Upper lobe of left lung (tissue), 6 donors: ENCODE measurements around the gene SLC10A7. TPM values are rescaled to one million over a fixed set of nuclear protein-coding genes. Genes with fewer than 3 reads are reported as not detected.

Source experiments
- ATAC-seq, 2 donors: fragments of 200-7000 bp; cut with Tn5 transposase; one replicate each; pipeline ENCODE4 v1.9.1; 2022; ENCODE audit warnings: mild to moderate bottlenecking in 2 of 2, moderate library complexity in 2 of 2; ENCODE audit not compliant: low FRiP score in 2 of 2
- DNase-seq, 2 donors: peaks; one replicate each; pipeline ENCODE4 v3.0.0-alpha.2; 2019 to 2020
- H3K27ac ChIP-seq, 4 donors: fragments of 200-600 bp; sonication (generic); one replicate each; pipeline ENCODE4 v1.5.1; 2016 to 2019
- H3K27me3 ChIP-seq, 4 donors: fragments of 200-600 bp; sonication (generic); one replicate each; pipeline ENCODE4 v1.5.1; 2017 to 2019
- H3K36me3 ChIP-seq, 4 donors: fragments of 200-600 bp; sonication (generic); one replicate each; pipeline ENCODE4 v1.5.1; 2016 to 2019
- H3K4me1 ChIP-seq, 4 donors: fragments of 200-600 bp; sonication (generic); one replicate each; pipeline ENCODE4 v1.5.1; 2018 to 2019
- H3K4me3 ChIP-seq, 4 donors: fragments of 200-600 bp; sonication (generic); one replicate each; pipeline ENCODE4 v1.5.1; 2017 to 2019; ENCODE audit warnings: mild to moderate bottlenecking in 2 of 4, moderate library complexity in 1 of 4
- H3K9me3 ChIP-seq, 4 donors: fragments of 200-600 bp; sonication (generic); one replicate each; pipeline ENCODE4 v1.5.1; 2018 to 2019
- EP300 ChIP-seq, 4 donors: sonication (generic); formaldehyde crosslinking; IDR thresholded peaks; one replicate each; pipeline ENCODE4 v1.5.1; 2017; ENCODE audit warnings: antibody characterized with exemption in 4 of 4, control low read depth in 2 of 4
- POLR2A ChIP-seq, 4 donors: fragments of 450-650 bp; IDR thresholded peaks; one replicate each; pipeline ENCODE4 v1.5.1; 2016 to 2017; ENCODE audit warnings: antibody characterized with exemption in 4 of 4, mild to moderate bottlenecking in 2 of 4
- POLR2AphosphoS5 ChIP-seq, 2 donors: sonication (generic); formaldehyde crosslinking; IDR thresholded peaks; one replicate each; pipeline ENCODE4 v1.5.1; 2017; ENCODE audit warnings: antibody characterized with exemption in 2 of 2
- WGBS, 2 donors: methylation state at CpG; one replicate each; pipeline ENCODE4 v1.1.5; 2017 to 2018; 5-methylcytosine and 5-hydroxymethylcytosine counted together
- total RNA-seq, 6 donors: library from RNA; depleted of rRNA in 4 of 6; stranded (reverse); fragments of >200 nt in 4 of 6; gene quantifications; one replicate each; pipeline versions ENCODE4 v1.1.0 to v1.2.1, GENCODE V29; 2016 to 2021
- TF ChIP-seq, protein P1 (sequence below), 6 experiments: fragments of 450-650 bp in 4 of 6; fragments of 200-600 bp in 2 of 6; sonication (generic) in 2 of 6; IDR thresholded peaks; one replicate each; pipeline ENCODE4 v1.5.1; 2016 to 2019; ENCODE audit warnings: antibody characterized with exemption in 6 of 6
- donor health status: DM: no; HTN: no; CAD: no; lungs with moderate emphysema.
- donor health status: DM: no; HTN: yes; CAD: no; lungs with severe emphysema.

Gene SLC10A7
- total RNA-seq, 6 donors from 2014 or later, result 11.1 to 20.9 (median 14.1) TPM

DNA sequence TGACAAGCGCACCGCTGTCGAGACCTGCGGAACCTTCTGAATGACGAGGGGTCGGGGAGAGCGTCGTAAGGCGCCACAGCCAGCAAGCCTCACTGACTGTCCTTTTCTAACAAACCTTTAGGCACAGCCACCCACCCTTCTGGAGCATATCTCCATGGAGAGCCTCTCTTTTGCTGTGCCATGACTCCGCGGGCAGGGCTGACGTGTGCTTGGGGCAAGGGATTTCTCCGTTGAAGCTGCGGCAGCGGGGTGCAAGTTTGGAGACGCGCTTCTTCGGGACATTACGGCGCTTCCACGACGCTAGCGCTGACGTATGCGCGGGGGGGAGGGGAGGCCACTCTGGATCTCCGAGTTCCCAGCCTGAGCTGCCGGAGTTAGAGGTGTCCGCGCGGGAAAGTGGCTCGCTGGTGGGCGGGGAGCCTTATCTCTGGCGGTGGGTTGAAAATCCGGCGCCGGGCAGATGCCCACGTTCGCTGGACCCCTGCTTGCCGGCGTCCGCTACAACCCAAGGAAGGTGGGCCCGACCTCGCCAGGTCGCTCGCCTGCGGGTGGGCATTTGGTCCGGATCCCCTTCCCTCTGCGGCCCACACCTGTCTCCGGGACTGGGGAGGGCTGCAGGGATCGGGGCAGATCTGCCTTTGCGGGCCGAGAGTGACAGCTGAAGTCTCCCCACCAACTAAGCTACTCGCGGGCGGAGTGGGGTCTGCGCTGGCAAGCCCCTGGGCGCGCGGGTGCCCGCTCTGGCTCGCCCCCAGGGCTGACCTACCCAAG lies 543 bp upstream of the SLC10A7 start:
- Histone ChIP-seq H3K36me3 (no peaks in the 10 kb centered on the region), H3K9me3 (no peaks in the 10 kb centered on the region), H3K27me3 (no peaks in the 10 kb centered on the region), H3K27ac (peak overlapping the region; percentile 86 to 92 (median 89)), H3K4me1 (peaks cover 13 to 21% (median 15%) of the 10 kb centered on the region in 4 donors), H3K4me3 (peak overlapping the region; percentile 72 to 90 (median 74))
- ATAC-seq (peak; percentile 98 to 99), DNase-seq (peak; percentile 91 to 95)
- 0% methylated on average over 62 of the region's 62 CpGs; no CpG with 5 or more reads in 1 of the 2 donors for WGBS, 2 donors
- TF ChIP-seq POLR2A (IDR thresholded peaks at IDR 0.05) (peak in 3 of 4 donors; percentile 28 to 71 (median 60)), POLR2AphosphoS5 (IDR thresholded peaks at IDR 0.05) (peak; percentile 65 to 84), EP300 (IDR thresholded peaks at IDR 0.05) (peak in 1 of 4 donors; percentile 34)
- TF ChIP-seq, protein P1, sequence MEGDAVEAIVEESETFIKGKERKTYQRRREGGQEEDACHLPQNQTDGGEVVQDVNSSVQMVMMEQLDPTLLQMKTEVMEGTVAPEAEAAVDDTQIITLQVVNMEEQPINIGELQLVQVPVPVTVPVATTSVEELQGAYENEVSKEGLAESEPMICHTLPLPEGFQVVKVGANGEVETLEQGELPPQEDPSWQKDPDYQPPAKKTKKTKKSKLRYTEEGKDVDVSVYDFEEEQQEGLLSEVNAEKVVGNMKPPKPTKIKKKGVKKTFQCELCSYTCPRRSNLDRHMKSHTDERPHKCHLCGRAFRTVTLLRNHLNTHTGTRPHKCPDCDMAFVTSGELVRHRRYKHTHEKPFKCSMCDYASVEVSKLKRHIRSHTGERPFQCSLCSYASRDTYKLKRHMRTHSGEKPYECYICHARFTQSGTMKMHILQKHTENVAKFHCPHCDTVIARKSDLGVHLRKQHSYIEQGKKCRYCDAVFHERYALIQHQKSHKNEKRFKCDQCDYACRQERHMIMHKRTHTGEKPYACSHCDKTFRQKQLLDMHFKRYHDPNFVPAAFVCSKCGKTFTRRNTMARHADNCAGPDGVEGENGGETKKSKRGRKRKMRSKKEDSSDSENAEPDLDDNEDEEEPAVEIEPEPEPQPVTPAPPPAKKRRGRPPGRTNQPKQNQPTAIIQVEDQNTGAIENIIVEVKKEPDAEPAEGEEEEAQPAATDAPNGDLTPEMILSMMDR (IDR thresholded peaks at IDR 0.05), result no peak

DNA sequence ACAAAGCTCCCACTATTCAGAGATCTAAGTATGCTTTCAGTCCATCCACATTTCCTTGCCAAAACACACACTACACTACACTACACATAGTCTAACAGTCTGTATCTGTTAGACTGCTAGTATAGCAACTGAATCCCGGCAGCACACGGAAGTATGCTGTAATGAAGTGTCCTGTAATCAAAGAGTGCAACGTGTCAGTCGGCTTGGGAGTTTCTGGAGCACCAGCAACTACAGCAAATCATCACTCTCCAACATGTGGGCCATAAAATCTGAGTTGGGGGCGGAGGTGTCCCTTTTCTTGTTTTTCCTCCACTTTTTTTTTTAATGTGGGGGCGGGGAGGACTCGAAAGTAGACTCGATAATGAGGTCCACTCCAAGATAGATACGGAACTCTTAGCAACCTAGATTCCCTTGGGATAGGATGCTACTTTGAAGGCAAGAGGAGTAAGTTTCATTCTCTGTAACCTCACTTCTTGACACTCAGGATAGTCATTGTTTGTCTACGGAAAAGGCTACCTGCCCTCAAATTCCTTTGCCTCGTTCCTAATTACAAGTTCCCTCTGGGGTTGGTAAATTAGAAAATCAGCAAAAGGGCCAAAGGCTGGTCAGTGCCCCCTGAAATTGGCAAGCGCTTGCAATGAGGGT lies 722 bp downstream of the SLC10A7 start:
- Histone ChIP-seq H3K9me3 (no peaks in the 10 kb centered on the region), H3K4me3 (peak overlapping the region; percentile 72 to 90 (median 74)), H3K27ac (peak overlapping the region; percentile 86 to 92 (median 89)), H3K27me3 (no peaks in the 10 kb centered on the region), H3K36me3 (peaks cover 0 to 8% (median 0%) of the 10 kb centered on the region in 4 donors), H3K4me1 (peaks cover 13 to 21% (median 15%) of the 10 kb centered on the region in 4 donors)
- TF ChIP-seq POLR2A (IDR thresholded peaks at IDR 0.05) (peak in 1 of 4 donors; percentile 26), POLR2AphosphoS5 (IDR thresholded peaks at IDR 0.05) (peak in 1 of 2 donors; percentile 45), EP300 (IDR thresholded peaks at IDR 0.05) (no peak)
- TF ChIP-seq, protein P1 (IDR thresholded peaks at IDR 0.05), result no peak
- DNase-seq, result peak in 1 of 2 donors; percentile 60
- peak; percentile 67 to 81 for ATAC-seq
- WGBS, 2 donors, result 0% methylated on average over 12 of the region's 12 CpGs

DNA sequence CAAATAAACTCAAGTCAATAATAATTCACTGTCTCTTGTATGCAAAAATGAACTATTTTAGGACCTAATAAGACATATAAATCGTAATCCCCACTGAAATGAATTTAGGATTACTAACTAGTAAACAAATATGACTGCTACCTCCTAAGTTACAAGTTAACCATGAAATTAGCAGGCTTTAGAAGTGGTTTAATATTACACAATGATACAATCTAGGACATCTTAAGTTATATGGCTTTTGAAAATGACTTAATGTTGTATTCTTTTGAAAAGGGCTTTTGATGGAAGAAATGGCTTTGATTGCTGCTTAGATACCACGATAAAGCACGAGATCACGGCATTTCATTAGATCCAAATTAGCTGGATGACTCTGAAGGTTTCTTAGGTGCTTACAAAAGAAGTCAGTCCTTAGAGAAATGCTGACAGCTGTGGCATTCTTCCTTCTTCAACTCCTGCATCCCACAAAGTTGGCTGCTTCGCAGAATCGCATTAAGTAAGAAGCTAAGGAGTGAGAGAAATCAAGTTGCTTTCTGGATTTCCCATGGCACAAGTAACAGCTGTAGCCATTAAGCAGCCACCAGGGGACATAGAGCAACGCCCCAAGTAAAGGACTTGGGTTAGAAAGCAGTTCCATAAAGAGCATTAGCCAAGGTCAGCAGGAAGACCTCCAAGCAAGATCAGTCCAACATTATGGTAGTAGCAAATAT lies 6.9 kb downstream of the SLC10A7 start:
- WGBS, 2 donors, result 89 to 90% methylated on average over 7 of the region's 7 CpGs
- Histone ChIP-seq H3K4me1 (peaks cover 0 to 6% (median 5%) of the 10 kb centered on the region in 4 donors), H3K27ac (no peak overlapping the region), H3K27me3 (no peaks in the 10 kb centered on the region), H3K9me3 (no peaks in the 10 kb centered on the region), H3K36me3 (peaks cover 0 to 16% (median 0%) of the 10 kb centered on the region in 4 donors), H3K4me3 (no peak overlapping the region)
- no peak for DNase-seq
- no peak for ATAC-seq
- TF ChIP-seq EP300 (IDR thresholded peaks at IDR 0.05) (no peak), POLR2AphosphoS5 (IDR thresholded peaks at IDR 0.05) (no peak), POLR2A (IDR thresholded peaks at IDR 0.05) (no peak)
- TF ChIP-seq, protein P1 (IDR thresholded peaks at IDR 0.05), result no peak

DNA sequence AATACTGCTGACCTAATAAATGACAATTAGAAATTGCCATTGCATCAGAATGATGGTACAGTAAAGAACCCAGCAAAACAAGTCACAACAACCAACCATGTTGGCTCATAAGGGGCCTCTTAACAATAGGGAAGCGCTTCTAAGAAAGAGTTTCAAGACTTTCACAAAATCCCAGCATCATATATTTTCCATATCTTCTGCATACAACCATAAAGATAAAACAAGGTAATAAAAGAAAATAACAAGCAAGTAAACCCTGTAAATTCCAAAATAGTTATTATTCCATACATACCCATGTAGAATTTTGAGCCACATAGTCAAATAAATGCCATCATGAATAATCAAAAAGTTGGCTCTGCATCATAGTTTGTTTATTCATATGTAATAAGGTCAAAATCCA lies 8.2 kb downstream of the SLC10A7 start:
- 95 to 100% methylated on average over 1 of the region's 1 CpG for WGBS, 2 donors
- Histone ChIP-seq H3K36me3 (peaks cover 0 to 16% (median 0%) of the 10 kb centered on the region in 4 donors), H3K9me3 (no peaks in the 10 kb centered on the region), H3K27ac (no peak overlapping the region), H3K4me1 (no peaks in the 10 kb centered on the region), H3K27me3 (no peaks in the 10 kb centered on the region), H3K4me3 (no peak overlapping the region)
- DNase-seq (no peak), ATAC-seq (no peak)
- TF ChIP-seq POLR2AphosphoS5 (IDR thresholded peaks at IDR 0.05) (no peak), EP300 (IDR thresholded peaks at IDR 0.05) (no peak), POLR2A (IDR thresholded peaks at IDR 0.05) (no peak)
- TF ChIP-seq, protein P1 (IDR thresholded peaks at IDR 0.05), result no peak
